ENCODE measurements around the gene ABCB7.

ABCB7 gene

GRCh38 chrX:75086731-75087195, 69.3 kb downstream of the ABCB7 start:
- Histone ChIP-seq H3F3A (ENCODE audit: insufficient read depth, low read length) (no peaks in the 10 kb centered on the region), H3K27ac (ENCODE audit: low read depth, low read length, poor library complexity, severe bottlenecking) (no peak overlapping the region), H3K4me2 (ENCODE audit: low read length) (no peak overlapping the region), H3K9me2 (ENCODE audit: low read depth, low read length) (no peaks in the 10 kb centered on the region), H3K4me1 (ENCODE audit: insufficient read depth, low read length, severe bottlenecking) (no peaks in the 10 kb centered on the region), H3K9ac (ENCODE audit: low read length) (no peak overlapping the region), H3K36me3 (ENCODE audit: insufficient read depth, low read length) (no peaks in the 10 kb centered on the region; the same call in 1 of the 2 replicates), H4K20me1 (ENCODE audit: insufficient read depth, low read length) (no peaks in the 10 kb centered on the region), H3K9me3 (ENCODE audit: low read length) (no peaks in the 10 kb centered on the region), H3K79me2 (ENCODE audit: insufficient read depth, low read length) (no peaks in the 10 kb centered on the region), H3K27me3 (ENCODE audit: insufficient read depth, low read length) (no peaks in the 10 kb centered on the region), H3K4me3 (ENCODE audit: low read depth, low read length, poor library complexity, severe bottlenecking) (no peak overlapping the region), H2AFZ (ENCODE audit: low read length) (no peak overlapping the region)
- TF ChIP-seq EZH2 (IDR thresholded peaks at IDR 0.05; ENCODE audit: borderline replicate concordance, low read length) (no peak), CTCF (IDR thresholded peaks at IDR 0.05; ENCODE audit: low read length) (no peak)

- H3K36me3 ChIP-seq (ENCODE audit: insufficient read depth, low read length): no peaks in the 10 kb centered on the region; the same call in 1 of the 2 replicates
- no peaks in the 10 kb centered on the region for H3K4me1 ChIP-seq (ENCODE audit: insufficient read depth, low read length, severe bottlenecking)
- H3K9me3 ChIP-seq (ENCODE audit: low read length): no peaks in the 10 kb centered on the region
- H3K27me3 ChIP-seq (ENCODE audit: insufficient read depth, low read length): no peaks in the 10 kb centered on the region
- no peak overlapping the region for H3K27ac ChIP-seq (ENCODE audit: low read depth, low read length, poor library complexity, severe bottlenecking)
- H3F3A ChIP-seq (ENCODE audit: insufficient read depth, low read length): no peaks in the 10 kb centered on the region
- no peaks in the 10 kb centered on the region for H3K79me2 ChIP-seq (ENCODE audit: insufficient read depth, low read length)
- H4K20me1 ChIP-seq (ENCODE audit: insufficient read depth, low read length): no peaks in the 10 kb centered on the region
- H3K4me2 ChIP-seq (ENCODE audit: low read length): no peak overlapping the region
- no peak overlapping the region for H3K9ac ChIP-seq (ENCODE audit: low read length)
- H2AFZ ChIP-seq (ENCODE audit: low read length): no peak overlapping the region
- no peaks in the 10 kb centered on the region for H3K9me2 ChIP-seq (ENCODE audit: low read depth, low read length)
- no peak overlapping the region for H3K4me3 ChIP-seq (ENCODE audit: low read depth, low read length, poor library complexity, severe bottlenecking)
- TF ChIP-seq CTCF (IDR thresholded peaks at IDR 0.05; ENCODE audit: low read length) (no peak), EZH2 (IDR thresholded peaks at IDR 0.05; ENCODE audit: borderline replicate concordance, low read length) (no peak)
Measured at GRCh38 chrX:75084757-75085156, 71.3 kb downstream of the ABCB7 start.

GRCh38 chrX:75076429-75076828, 79.7 kb downstream of the ABCB7 start:
- no peaks in the 10 kb centered on the region for H4K20me1 ChIP-seq (ENCODE audit: insufficient read depth, low read length)
- H3K27me3 ChIP-seq (ENCODE audit: insufficient read depth, low read length): no peaks in the 10 kb centered on the region
- no peak for TF ChIP-seq EZH2 (IDR thresholded peaks at IDR 0.05; ENCODE audit: borderline replicate concordance, low read length)
- no peak for TF ChIP-seq CTCF (IDR thresholded peaks at IDR 0.05; ENCODE audit: low read length)
- no peaks in the 10 kb centered on the region for H3F3A ChIP-seq (ENCODE audit: insufficient read depth, low read length)
- no peak overlapping the region for H3K4me2 ChIP-seq (ENCODE audit: low read length)
- H3K9me2 ChIP-seq (ENCODE audit: low read depth, low read length): no peaks in the 10 kb centered on the region
- no peaks in the 10 kb centered on the region for H3K79me2 ChIP-seq (ENCODE audit: insufficient read depth, low read length)
- no peak overlapping the region for H2AFZ ChIP-seq (ENCODE audit: low read length)
- no peaks in the 10 kb centered on the region for H3K4me1 ChIP-seq (ENCODE audit: insufficient read depth, low read length, severe bottlenecking)
- H3K36me3 ChIP-seq (ENCODE audit: insufficient read depth, low read length): peaks cover 16% of the 10 kb centered on the region
- H3K9ac ChIP-seq (ENCODE audit: low read length): no peak overlapping the region
- H3K4me3 ChIP-seq (ENCODE audit: low read depth, low read length, poor library complexity, severe bottlenecking): no peak overlapping the region
- H3K9me3 ChIP-seq (ENCODE audit: low read length): no peaks in the 10 kb centered on the region
- no peak overlapping the region for H3K27ac ChIP-seq (ENCODE audit: low read depth, low read length, poor library complexity, severe bottlenecking)
